Type B pancreatic cell (in vitro differentiated cells): ENCODE data around the gene CBARP. TPM values are rescaled to one million over a fixed set of nuclear protein-coding genes. Genes with fewer than 3 reads are reported as not detected.

Source experiments
- DNase-seq: peaks from one replicate; pipeline ENCODE4 v3.0.0; 2021; ENCODE audit warnings: mixed read lengths; ENCODE audit not compliant: unreplicated experiment; ENCODE audit errors: extremely low spot score
- H3K27ac Mint-ChIP-seq: 2 replicates; pipeline ENCODE4 v1.8.0; 2021; ENCODE audit warnings: mild to moderate bottlenecking, mixed read lengths
- H3K27me3 Mint-ChIP-seq: 2 replicates; pipeline ENCODE4 v1.8.0; 2021; ENCODE audit warnings: mixed read lengths
- H3K36me3 Mint-ChIP-seq: 2 replicates; pipeline ENCODE4 v1.8.0; 2021; ENCODE audit warnings: mixed read lengths
- H3K4me1 Mint-ChIP-seq: one replicate; pipeline ENCODE4 v1.8.0; 2021; ENCODE audit warnings: mixed read lengths; ENCODE audit not compliant: unreplicated experiment
- H3K4me3 Mint-ChIP-seq: 2 replicates; pipeline ENCODE4 v1.8.0; 2021; ENCODE audit warnings: mild to moderate bottlenecking, mixed read lengths
- H3K9me3 Mint-ChIP-seq: 2 replicates; pipeline ENCODE4 v1.8.0; 2021; ENCODE audit warnings: mixed read lengths
- long read RNA-seq: library from polyadenylated mRNA; unstranded; transcript quantifications from one replicate; pipeline ENCODE4 v2.0.0, GENCODE V29; 2020
- total RNA-seq: library from RNA; stranded (reverse); gene quantifications from 2 replicates; pipeline ENCODE4 v1.2.1, GENCODE V29; 2021; ENCODE audit warnings: low replicate concordance
- TF ChIP-seq, protein P1 (sequence below): fragments of 200-600 bp; sonication (generic); conservative IDR thresholded peaks from 2 replicates; pipeline ENCODE4 v1.5.0; 2021; ENCODE audit warnings: antibody characterized with exemption, mild to moderate bottlenecking

Gene CBARP
- total RNA-seq: 8.9 and 10.8 TPM in 2 replicates
- long read RNA-seq: 0 reads

DNA sequence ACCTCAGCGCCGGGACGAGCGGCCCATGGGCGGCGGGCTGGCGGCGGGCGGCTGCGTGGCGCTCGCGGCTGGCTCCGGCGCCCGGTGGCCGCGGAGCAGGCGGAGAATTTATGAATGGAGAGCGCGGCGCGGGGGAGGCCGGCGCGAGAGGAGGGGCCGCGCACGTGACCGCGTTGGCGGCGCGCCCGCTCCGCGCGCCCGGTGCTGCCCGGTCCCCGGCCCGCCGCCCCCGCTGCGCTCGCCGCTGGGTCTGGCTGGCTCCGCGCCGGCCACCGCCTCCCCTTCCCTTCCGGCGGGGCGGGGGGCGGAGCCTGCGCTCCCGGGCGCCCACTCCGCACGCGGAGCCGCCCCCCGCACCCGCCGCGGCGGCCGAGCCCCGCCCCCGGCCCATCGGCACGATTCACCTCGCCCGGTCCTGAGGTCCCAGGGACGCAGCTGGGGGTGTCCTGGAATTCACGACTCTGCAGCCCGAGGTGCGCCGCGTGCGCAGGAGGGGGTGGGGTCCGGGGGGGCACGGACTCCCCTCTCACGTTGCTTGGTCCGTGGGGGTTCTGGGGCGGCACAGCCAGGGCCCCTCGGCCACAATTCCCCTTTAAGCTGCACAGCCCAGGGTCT is at the start of gene CBARP:
CBARP (minus strand) TSS at position 252 of the 615 bp plus-strand sequence. CDS start 1,905 bp downstream, outside the sequence.
- Mint-ChIP-seq H3K9me3 (no peaks in the 10 kb centered on the region), H3K27ac (peak within 1 kb of the TSS; percentile 83), H3K4me1 (peaks cover 12% of the 10 kb centered on the region), H3K36me3 (no peaks in the 10 kb centered on the region), H3K27me3 (no peaks in the 10 kb centered on the region), H3K4me3 (peak within 1 kb of the TSS; percentile 86)
- no peak for DNase-seq
- TF ChIP-seq, protein P1, sequence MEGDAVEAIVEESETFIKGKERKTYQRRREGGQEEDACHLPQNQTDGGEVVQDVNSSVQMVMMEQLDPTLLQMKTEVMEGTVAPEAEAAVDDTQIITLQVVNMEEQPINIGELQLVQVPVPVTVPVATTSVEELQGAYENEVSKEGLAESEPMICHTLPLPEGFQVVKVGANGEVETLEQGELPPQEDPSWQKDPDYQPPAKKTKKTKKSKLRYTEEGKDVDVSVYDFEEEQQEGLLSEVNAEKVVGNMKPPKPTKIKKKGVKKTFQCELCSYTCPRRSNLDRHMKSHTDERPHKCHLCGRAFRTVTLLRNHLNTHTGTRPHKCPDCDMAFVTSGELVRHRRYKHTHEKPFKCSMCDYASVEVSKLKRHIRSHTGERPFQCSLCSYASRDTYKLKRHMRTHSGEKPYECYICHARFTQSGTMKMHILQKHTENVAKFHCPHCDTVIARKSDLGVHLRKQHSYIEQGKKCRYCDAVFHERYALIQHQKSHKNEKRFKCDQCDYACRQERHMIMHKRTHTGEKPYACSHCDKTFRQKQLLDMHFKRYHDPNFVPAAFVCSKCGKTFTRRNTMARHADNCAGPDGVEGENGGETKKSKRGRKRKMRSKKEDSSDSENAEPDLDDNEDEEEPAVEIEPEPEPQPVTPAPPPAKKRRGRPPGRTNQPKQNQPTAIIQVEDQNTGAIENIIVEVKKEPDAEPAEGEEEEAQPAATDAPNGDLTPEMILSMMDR: no peak

DNA sequence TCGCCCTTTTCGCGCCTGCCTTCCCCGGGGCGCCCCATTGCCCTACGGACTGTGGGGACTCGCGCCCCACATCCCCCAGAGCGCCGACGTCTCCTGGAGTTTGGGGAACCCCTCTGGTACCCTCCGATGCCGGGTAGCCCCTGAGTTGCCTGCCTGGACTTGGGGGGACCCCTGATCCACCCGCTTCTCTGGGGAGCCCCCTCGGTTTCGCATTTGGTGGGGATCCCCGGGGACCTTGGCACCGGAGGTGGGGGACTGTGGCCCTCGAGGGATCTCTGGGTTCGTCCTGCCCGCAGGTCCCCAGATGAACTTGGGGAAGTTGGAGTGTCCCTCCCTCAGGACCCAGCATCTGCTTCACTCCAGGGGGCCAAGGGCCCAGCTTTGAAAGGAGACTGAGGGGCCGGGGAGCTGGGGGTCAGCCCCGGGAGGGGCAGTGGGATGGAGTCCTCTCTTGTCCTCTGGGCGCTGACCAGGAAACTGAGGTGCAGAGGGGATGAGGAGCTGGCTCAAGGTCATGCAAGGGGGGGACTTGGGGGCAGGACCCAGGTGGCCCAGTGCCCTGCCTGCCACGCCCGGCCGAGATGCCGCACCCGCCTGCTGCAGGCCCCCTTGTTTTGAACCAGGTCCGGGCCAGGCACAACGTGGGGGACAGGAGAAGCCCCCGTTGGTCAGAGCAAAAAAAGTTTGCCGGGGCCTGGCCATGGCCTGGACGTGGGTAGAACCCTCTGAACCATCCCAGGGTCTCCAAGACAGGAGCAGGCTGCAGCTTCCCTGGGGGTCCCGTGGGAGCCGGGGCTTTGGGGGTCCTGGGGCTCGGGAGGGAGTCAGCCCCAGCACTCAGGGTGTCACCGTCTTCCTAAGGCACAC is 48.9 kb upstream of the CBARP start:
- peaks cover 10% of the 10 kb centered on the region for H3K4me1 Mint-ChIP-seq
- no peaks in the 10 kb centered on the region for H3K36me3 Mint-ChIP-seq
- TF ChIP-seq, protein P1: no peak
- H3K27ac Mint-ChIP-seq: no peak overlapping the region
- peak overlapping the region; percentile 82 for H3K4me3 Mint-ChIP-seq
- no peaks in the 10 kb centered on the region for H3K9me3 Mint-ChIP-seq
- no peak for DNase-seq
- H3K27me3 Mint-ChIP-seq: peaks cover 7% of the 10 kb centered on the region

- Mint-ChIP-seq H3K9me3 (no peaks in the 10 kb centered on the region), H3K27me3 (peaks cover 7% of the 10 kb centered on the region), H3K27ac (peak within 1 kb of the TSS; percentile 51), H3K4me1 (peaks cover 10% of the 10 kb centered on the region), H3K36me3 (no peaks in the 10 kb centered on the region), H3K4me3 (peak within 1 kb of the TSS; percentile 85)
- TF ChIP-seq, protein P1: peak; percentile 17
- no peak for DNase-seq
These were observed 48.0 kb upstream of the CBARP start, which contains the start of gene EFNA2 for GRCh38 chr19:1285737-1286360. Gene EFNA2 (plus strand): TSS chr19:1285873. CDS start chr19:1286169, 296 bp downstream.

DNA sequence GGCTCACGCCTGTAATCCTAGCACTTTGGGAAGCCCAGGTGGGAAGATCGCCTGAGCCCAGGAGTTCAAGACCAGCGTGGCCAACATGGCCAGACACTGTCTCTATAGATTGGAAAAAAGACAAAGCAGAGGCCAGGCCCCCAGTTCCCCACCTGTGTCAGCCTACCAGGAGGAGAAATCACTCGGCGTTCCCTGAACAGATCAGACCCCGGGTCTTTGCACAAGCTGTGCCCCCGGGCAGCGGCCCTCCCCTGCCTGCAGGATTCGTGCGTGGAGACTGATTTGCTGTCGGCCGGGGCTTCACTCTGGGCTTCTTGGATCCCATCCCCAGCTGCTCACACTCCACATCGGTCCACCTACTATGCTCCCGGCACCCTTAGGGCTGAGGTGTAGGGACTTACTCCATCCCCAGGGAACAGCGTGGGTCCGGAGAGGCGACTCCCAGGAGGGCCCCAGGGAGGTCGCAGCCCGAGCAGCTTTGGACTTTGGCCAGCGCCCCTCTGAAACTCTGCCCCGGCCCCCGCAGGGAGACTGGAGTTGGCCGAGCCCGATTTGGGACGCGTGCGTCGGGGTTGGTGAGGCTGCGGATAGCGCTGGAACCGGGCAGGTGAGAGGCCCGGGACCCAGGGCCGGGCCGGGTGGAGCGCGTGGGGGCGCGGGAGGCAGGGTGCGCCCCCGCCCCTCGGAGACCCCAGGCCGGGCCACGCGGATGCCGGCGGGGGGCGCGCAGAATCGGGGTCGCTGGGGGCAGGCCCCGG is 47.4 kb upstream of the CBARP start:
- DNase-seq: no peak
- H3K36me3 Mint-ChIP-seq: no peaks in the 10 kb centered on the region
- TF ChIP-seq, protein P1: no peak
- peaks cover 10% of the 10 kb centered on the region for H3K4me1 Mint-ChIP-seq
- H3K27me3 Mint-ChIP-seq: peaks cover 7% of the 10 kb centered on the region
- no peaks in the 10 kb centered on the region for H3K9me3 Mint-ChIP-seq
- peak overlapping the region; percentile 51 for H3K27ac Mint-ChIP-seq
- peak overlapping the region; percentile 85 for H3K4me3 Mint-ChIP-seq
